Mesendoderm (in vitro differentiated cells): Measurements from ENCODE around the gene OOSP4B.
"Not testable (repeated sequence)": the region's sequence is repeated elsewhere in the genome, so short reads cannot be mapped to it uniquely, and the experiment has no call there.

ENCODE experiments used
- DNase-seq: peaks from one replicate; pipeline ENCODE4 v3.0.0; 2013
- H2AK5ac ChIP-seq: 2 replicates; pipeline ENCODE4 v1.6.1; 2013; ENCODE audit warnings: low read length, inconsistent platforms
- H2BK120ac ChIP-seq: 2 replicates; pipeline ENCODE4 v1.6.1; 2013; ENCODE audit warnings: low read depth, mild to moderate bottlenecking, low read length, moderate library complexity, mixed read lengths
- H2BK15ac ChIP-seq: replicated peaks from 2 replicates; pipeline ENCODE4 v1.6.1; 2013; ENCODE audit warnings: low read depth, mild to moderate bottlenecking, moderate library complexity
- H2BK5ac ChIP-seq: 2 replicates; pipeline ENCODE4 v1.6.1; 2013; ENCODE audit warnings: low read length, inconsistent platforms
- H3K18ac ChIP-seq: 2 replicates; pipeline ENCODE4 v1.6.1; 2013; ENCODE audit warnings: mild to moderate bottlenecking, low read length, mixed read lengths
- H3K23ac ChIP-seq: one replicate; pipeline ENCODE4 v1.6.1; 2013; ENCODE audit warnings: low read length
- H3K27ac ChIP-seq: 2 replicates; pipeline ENCODE4 v1.5.1; 2013; ENCODE audit warnings: low read depth, mild to moderate bottlenecking, inconsistent platforms, low read length, moderate library complexity
- H3K27me3 ChIP-seq: 2 replicates; pipeline ENCODE4 v1.6.1; 2013; ENCODE audit warnings: low read length, control low read depth, mild to moderate bottlenecking, inconsistent platforms; ENCODE audit not compliant: insufficient read depth, poor library complexity
- H3K36me3 ChIP-seq: 2 replicates; pipeline ENCODE4 v1.6.1; 2013; ENCODE audit warnings: low read length, inconsistent platforms; ENCODE audit not compliant: control insufficient read depth, insufficient read depth
- H3K4ac ChIP-seq: one replicate; pipeline ENCODE4 v1.6.1; 2013; ENCODE audit warnings: low read depth, mild to moderate bottlenecking, low read length, moderate library complexity
- H3K4me1 ChIP-seq: 2 replicates; pipeline ENCODE4 v1.6.1; 2013; ENCODE audit warnings: low read depth, low read length, inconsistent platforms; ENCODE audit not compliant: control insufficient read depth
- H3K4me2 ChIP-seq: 2 replicates; pipeline ENCODE4 v1.6.1; 2013; ENCODE audit warnings: low read length
- H3K4me3 ChIP-seq: 2 replicates; pipeline ENCODE4 v1.5.1; 2013; ENCODE audit warnings: mild to moderate bottlenecking, low read length
- H3K56ac ChIP-seq: one replicate; pipeline ENCODE4 v1.6.1; 2013; ENCODE audit warnings: low read length
- H3K79me1 ChIP-seq: 2 replicates; pipeline ENCODE4 v1.6.1; 2013; ENCODE audit warnings: low read length, inconsistent platforms
- H3K79me2 ChIP-seq: 2 replicates; pipeline ENCODE4 v1.6.1; 2013; ENCODE audit warnings: mild to moderate bottlenecking, low read length; ENCODE audit not compliant: control insufficient read depth, insufficient read depth
- H3K9ac ChIP-seq: 2 replicates; pipeline ENCODE4 v1.6.1; 2013; ENCODE audit warnings: low read length, inconsistent platforms
- H4K5ac ChIP-seq: one replicate; pipeline ENCODE4 v1.6.1; 2013; ENCODE audit warnings: low read length
- H4K8ac ChIP-seq: one replicate; pipeline ENCODE4 v1.6.1; 2013; ENCODE audit warnings: low read depth, mild to moderate bottlenecking, control low read depth, low read length, moderate library complexity
- WGBS: extraction: QIAGEN DNeasy Blood & Tissue Kit; methylation state at CpG from one replicate; pipeline ENCODE4 v1.1.7; 2013; ENCODE audit warnings: low lambda C conversion rate, missing lambda C conversion rate; ENCODE audit not compliant: insufficient coverage; ENCODE audit errors: extremely low coverage; 5-methylcytosine and 5-hydroxymethylcytosine counted together

Gene OOSP4B

DNA sequence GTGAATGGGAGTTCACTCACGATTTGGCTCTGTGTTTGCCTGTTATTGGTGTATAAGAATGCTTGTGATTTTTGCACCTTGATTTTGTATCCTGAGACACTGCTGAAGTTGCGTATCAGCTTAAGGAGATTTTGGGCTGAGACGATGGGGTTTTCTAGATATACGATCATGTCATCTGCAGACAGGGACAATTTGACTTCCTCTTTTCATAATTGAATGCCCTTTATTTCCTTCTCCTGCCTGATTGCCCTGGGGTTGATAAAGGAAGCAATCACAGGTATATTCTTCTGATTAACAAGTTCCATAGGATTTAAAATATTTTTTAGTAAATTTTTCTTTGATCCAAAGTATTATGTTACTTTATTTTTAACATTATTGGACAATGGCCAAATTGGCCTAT, 34.9 kb upstream of the OOSP4B start:
- H3K27ac ChIP-seq, H2AK5ac ChIP-seq: not testable (repeated sequence)

DNA sequence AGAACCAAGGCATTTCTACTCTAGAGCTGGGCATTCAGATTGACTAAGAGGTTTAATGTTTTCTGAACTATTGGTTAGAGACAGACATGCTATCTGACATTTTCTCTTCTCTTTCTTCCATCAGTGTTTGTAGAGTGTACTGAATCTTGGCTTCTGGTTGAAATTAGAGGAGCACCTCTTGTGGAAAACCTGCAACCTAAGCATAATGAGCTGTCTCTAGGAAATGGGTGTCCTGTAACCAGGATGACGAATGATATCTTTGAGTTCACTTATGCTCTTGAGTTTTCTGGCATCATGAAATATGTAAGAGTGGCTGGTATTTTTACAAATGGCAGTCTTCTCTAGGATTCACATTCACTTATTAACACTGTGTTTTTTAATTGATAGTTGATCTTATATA, 33.8 kb upstream of the OOSP4B start:
- Histone ChIP-seq H3K4me2 (no peak overlapping the region), H3K4me3 (no peak overlapping the region), H3K23ac (no peak overlapping the region), H2BK5ac (no peak overlapping the region), H4K5ac (no peak overlapping the region), H2AK5ac (no peak overlapping the region), H3K4me1 (no peaks in the 10 kb centered on the region), H3K27ac (no peak overlapping the region), H2BK120ac (no peak overlapping the region), H3K9ac (no peak overlapping the region), H3K79me1 (no peaks in the 10 kb centered on the region), H3K36me3 (no peaks in the 10 kb centered on the region), H2BK15ac (no peak overlapping the region), H3K4ac (no peak overlapping the region), H3K56ac (no peak overlapping the region), H3K27me3 (no peaks in the 10 kb centered on the region), H3K79me2 (no peaks in the 10 kb centered on the region), H3K18ac (no peak overlapping the region), H4K8ac (no peak overlapping the region)
- no CpG with 5 or more reads among the region's 1 CpG for WGBS
- DNase-seq: no peak

More for the DNA sequence above, 34.9 kb upstream of the OOSP4B start:
- H4K8ac ChIP-seq, H3K56ac ChIP-seq, H2BK120ac ChIP-seq, H3K4me2 ChIP-seq, H3K18ac ChIP-seq, H3K79me2 ChIP-seq, H3K4me1 ChIP-seq, H2BK5ac ChIP-seq, H2BK15ac ChIP-seq, H3K9ac ChIP-seq, H3K36me3 ChIP-seq, H3K23ac ChIP-seq, H4K5ac ChIP-seq, H3K27me3 ChIP-seq, DNase-seq, H3K4ac ChIP-seq, H3K79me1 ChIP-seq, H3K4me3 ChIP-seq: not testable (repeated sequence)
- no CpG with 5 or more reads among the region's 4 CpGs for WGBS

DNA sequence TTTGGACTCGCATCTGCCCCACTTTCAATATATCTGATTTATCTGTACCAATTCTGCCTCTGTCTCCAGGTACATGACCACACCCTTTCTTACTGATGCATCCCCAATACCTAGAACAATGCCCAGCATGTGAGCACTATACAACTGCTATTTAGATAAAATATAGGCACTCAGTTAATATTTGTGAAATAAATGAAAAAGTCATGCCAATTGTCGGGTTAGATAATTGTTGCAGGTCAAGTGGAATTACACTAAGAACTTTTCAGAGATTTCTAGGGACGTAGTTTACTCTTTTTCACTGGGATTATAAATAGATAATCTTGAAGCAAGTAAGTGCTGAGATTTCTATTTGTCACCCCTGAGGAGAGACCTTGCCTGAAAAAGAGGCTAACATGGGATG, 32.6 kb upstream of the OOSP4B start:
- Histone ChIP-seq H3K4me3 (no peak overlapping the region), H3K4me1 (no peaks in the 10 kb centered on the region), H3K23ac (no peak overlapping the region), H3K79me2 (no peaks in the 10 kb centered on the region), H2AK5ac (no peak overlapping the region), H3K4ac (no peak overlapping the region), H4K5ac (no peak overlapping the region), H2BK15ac (no peak overlapping the region), H4K8ac (no peak overlapping the region), H2BK5ac (no peak overlapping the region), H3K27ac (no peak overlapping the region), H2BK120ac (no peak overlapping the region), H3K36me3 (no peaks in the 10 kb centered on the region), H3K9ac (no peak overlapping the region), H3K27me3 (no peaks in the 10 kb centered on the region), H3K18ac (no peak overlapping the region), H3K4me2 (no peak overlapping the region), H3K79me1 (no peaks in the 10 kb centered on the region), H3K56ac (no peak overlapping the region)
- no CpG with 5 or more reads among the region's 3 CpGs for WGBS
- no peak for DNase-seq

GRCh38 chr11:59990421-59990820, 26.6 kb upstream of the OOSP4B start:
- H3K79me1 ChIP-seq: no peaks in the 10 kb centered on the region
- no peaks in the 10 kb centered on the region for H3K27me3 ChIP-seq
- no peak overlapping the region for H3K18ac ChIP-seq
- no peak overlapping the region for H4K5ac ChIP-seq
- no peak overlapping the region for H3K27ac ChIP-seq
- no peak overlapping the region for H2AK5ac ChIP-seq
- H3K4me2 ChIP-seq: no peak overlapping the region
- H4K8ac ChIP-seq: no peak overlapping the region
- H2BK120ac ChIP-seq: no peak overlapping the region
- H3K79me2 ChIP-seq: no peaks in the 10 kb centered on the region
- no CpG with 5 or more reads among the region's 1 CpG for WGBS
- no peak for DNase-seq
- H3K9ac ChIP-seq: no peak overlapping the region
- H2BK5ac ChIP-seq: no peak overlapping the region
- H3K4ac ChIP-seq: no peak overlapping the region
- H3K23ac ChIP-seq: no peak overlapping the region
- no peak overlapping the region for H3K56ac ChIP-seq
- H3K4me1 ChIP-seq: no peaks in the 10 kb centered on the region
- no peak overlapping the region for H2BK15ac ChIP-seq
- H3K4me3 ChIP-seq: no peak overlapping the region
- no peaks in the 10 kb centered on the region for H3K36me3 ChIP-seq

DNA sequence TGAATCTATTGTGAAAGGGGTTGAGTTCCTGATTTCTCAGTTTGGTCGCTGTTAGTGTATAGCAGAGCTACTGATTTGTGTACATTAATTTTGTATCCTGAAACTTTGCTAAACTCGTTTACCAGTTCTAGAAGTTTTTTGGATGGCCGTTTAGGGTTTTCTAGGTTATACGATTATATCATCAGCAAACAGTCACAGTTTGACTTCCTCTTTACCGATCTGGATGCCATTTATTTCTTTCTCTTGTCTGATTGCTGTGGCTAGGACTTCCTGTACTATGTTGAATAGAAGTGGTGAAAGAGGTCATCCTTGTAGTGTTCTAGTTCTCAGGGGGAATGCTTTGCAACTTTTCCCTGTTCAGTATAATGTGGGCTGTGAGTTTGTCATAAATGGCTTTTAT, 24.6 kb upstream of the OOSP4B start:
- H2BK15ac ChIP-seq: no peak overlapping the region
- no peak overlapping the region for H4K8ac ChIP-seq
- no peak overlapping the region for H3K18ac ChIP-seq
- no peaks in the 10 kb centered on the region for H3K79me2 ChIP-seq
- no peak for DNase-seq
- no peaks in the 10 kb centered on the region for H3K79me1 ChIP-seq
- no peak overlapping the region for H3K9ac ChIP-seq
- H3K4me2 ChIP-seq: no peak overlapping the region
- H3K23ac ChIP-seq: no peak overlapping the region
- no CpG with 5 or more reads among the region's 5 CpGs for WGBS
- H3K27me3 ChIP-seq: no peaks in the 10 kb centered on the region
- H3K4me3 ChIP-seq: no peak overlapping the region
- H2AK5ac ChIP-seq: no peak overlapping the region
- no peak overlapping the region for H3K27ac ChIP-seq
- H3K4me1 ChIP-seq: no peaks in the 10 kb centered on the region
- H3K36me3 ChIP-seq: no peaks in the 10 kb centered on the region
- no peak overlapping the region for H3K4ac ChIP-seq
- no peak overlapping the region for H3K56ac ChIP-seq
- H4K5ac ChIP-seq: no peak overlapping the region
- H2BK5ac ChIP-seq: no peak overlapping the region
- H2BK120ac ChIP-seq: no peak overlapping the region

DNA sequence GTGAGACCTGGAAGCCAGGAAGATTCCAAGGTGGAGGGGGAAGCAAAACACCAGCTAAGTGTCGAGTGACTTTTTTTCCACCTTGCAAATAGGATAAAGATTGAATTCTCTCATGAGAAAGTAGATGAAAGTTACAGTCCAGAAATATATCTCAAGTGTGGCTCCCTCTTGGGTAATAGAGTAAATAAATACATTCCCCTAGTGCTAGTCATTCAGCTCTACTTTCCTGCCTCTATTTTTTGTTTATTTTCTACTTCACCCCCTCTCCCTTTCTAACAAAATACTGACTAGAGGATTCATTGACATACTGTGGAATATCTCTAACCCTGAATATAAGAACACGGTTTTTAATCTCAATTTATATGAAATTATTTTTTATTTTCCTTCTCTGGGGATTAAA, 19.2 kb upstream of the OOSP4B start:
- no peak overlapping the region for H3K4me2 ChIP-seq
- no peaks in the 10 kb centered on the region for H3K27me3 ChIP-seq
- H3K4me3 ChIP-seq: no peak overlapping the region
- H2BK5ac ChIP-seq: no peak overlapping the region
- no peak overlapping the region for H4K5ac ChIP-seq
- H3K9ac ChIP-seq: no peak overlapping the region
- H3K23ac ChIP-seq: no peak overlapping the region
- WGBS: no CpG with 5 or more reads among the region's 2 CpGs
- H2AK5ac ChIP-seq: no peak overlapping the region
- H2BK120ac ChIP-seq: no peak overlapping the region
- H4K8ac ChIP-seq: no peak overlapping the region
- no peak overlapping the region for H3K27ac ChIP-seq
- no peak for DNase-seq
- H3K56ac ChIP-seq: no peak overlapping the region
- H2BK15ac ChIP-seq: no peak overlapping the region
- no peaks in the 10 kb centered on the region for H3K79me2 ChIP-seq
- H3K79me1 ChIP-seq: no peaks in the 10 kb centered on the region
- H3K18ac ChIP-seq: no peak overlapping the region
- no peak overlapping the region for H3K4ac ChIP-seq
- H3K4me1 ChIP-seq: no peaks in the 10 kb centered on the region
- no peaks in the 10 kb centered on the region for H3K36me3 ChIP-seq
